Caki2 (cell line): ENCODE measurements around the gene ADCY7. TPM values are rescaled to one million over a fixed set of nuclear protein-coding genes. Genes with fewer than 3 reads are reported as not detected.

Experiments used
- total RNA-seq: library from RNA; depleted of rRNA; stranded (reverse); fragments of >200 nt; shearing (Covaris generic); gene quantifications from 2 replicates; pipeline ENCODE4 v1.2.3, GENCODE V29; 2014; ENCODE audit warnings: low replicate concordance; rRNA removed

ADCY7 gene
- total RNA-seq, 1 experiment from 2014 or later = 30.2 TPM

Other genes starting within 250 kb of the ADCY7 start
- gene CNEP1R1, start 241.3 kb upstream of the ADCY7 start, total RNA-seq = 12.5 and 47.2 TPM in 2 replicates
- gene HEATR3, start 200.6 kb upstream of the ADCY7 start, total RNA-seq = 2.8 and 8.7 TPM in 2 replicates
- 3.3 and 4.2 TPM in 2 replicates for gene TENT4B, start 113.2 kb upstream of the ADCY7 start, total RNA-seq
- gene BRD7, start 102.4 kb downstream of the ADCY7 start, total RNA-seq = 37.9 and 40.3 TPM in 2 replicates